GM12878 (cell line): ENCODE measurements around the gene THAP6.

ENCODE experiments used
- ESRRA ChIP-seq: IDR thresholded peaks from 2 replicates; pipeline ENCODE4 v1.6.1; 2012; ENCODE audit warnings: mild to moderate bottlenecking, low read length, improper control_type of control experiment
- EZH2 ChIP-seq: IDR thresholded peaks from 2 replicates; pipeline ENCODE4 v1.6.1; 2012; ENCODE audit warnings: low read depth, mild to moderate bottlenecking, control low read depth, inconsistent platforms, low read length, borderline replicate concordance; ENCODE audit not compliant: control insufficient read depth
- MXI1 ChIP-seq: fragments of 150-350 bp; IDR thresholded peaks from 2 replicates; pipeline ENCODE4 v1.6.1; 2011; ENCODE audit warnings: low read depth, mild to moderate bottlenecking, inconsistent platforms, low read length, improper control_type of control experiment
- NFIC ChIP-seq: IDR thresholded peaks from 2 replicates; pipeline ENCODE4 v1.6.1; 2012; ENCODE audit warnings: low read depth, mild to moderate bottlenecking, inconsistent platforms, low read length, moderate library complexity
- NFYA ChIP-seq: IDR thresholded peaks from 2 replicates; pipeline ENCODE4 v1.6.1; 2011; ENCODE audit warnings: low read depth, mild to moderate bottlenecking, low read length, improper control_type of control experiment, borderline replicate concordance
- NRF1 ChIP-seq: conservative IDR thresholded peaks from 2 replicates; pipeline ENCODE4 v1.6.1; 2011; ENCODE audit warnings: mild to moderate bottlenecking, low read depth, low read length, improper control_type of control experiment
- POLR2AphosphoS5 ChIP-seq: IDR thresholded peaks from 2 replicates; pipeline ENCODE4 v1.6.1; 2011; ENCODE audit warnings: mild to moderate bottlenecking, low read length, inconsistent platforms
- POU2F2 ChIP-seq: IDR thresholded peaks from 3 replicates; pipeline ENCODE4 v1.6.1; 2011; ENCODE audit warnings: low read depth, mild to moderate bottlenecking, low read length, borderline replicate concordance
- RAD21 ChIP-seq: IDR thresholded peaks from 2 replicates; pipeline ENCODE4 v1.6.1; 2011; ENCODE audit warnings: mild to moderate bottlenecking, low read depth, low read length, moderate library complexity; ENCODE audit not compliant: insufficient read depth
- RFX5 ChIP-seq: IDR thresholded peaks from 2 replicates; pipeline ENCODE4 v1.6.1; 2011; ENCODE audit warnings: low read depth, low read length, improper control_type of control experiment
- TF ChIP-seq, protein P1 (sequence below): fragments of 450-650 bp; IDR thresholded peaks from 2 replicates; pipeline ENCODE4 v1.6.1; 2017; ENCODE audit warnings: mild to moderate bottlenecking
- TF ChIP-seq, protein P2 (sequence below), 3 experiments: IDR thresholded peaks in 2 of 3; conservative IDR thresholded peaks in 1 of 3; 2 replicates each; pipeline ENCODE4 v1.5.1; 2011; ENCODE audit warnings: low read depth in 3 of 3, low read length in 3 of 3, mild to moderate bottlenecking in 3 of 3, control low read depth in 2 of 3, moderate library complexity in 2 of 3, inconsistent platforms in 1 of 3, mixed read lengths in 1 of 3; ENCODE audit not compliant: control insufficient read depth in 2 of 3, insufficient read depth in 1 of 3; ENCODE audit errors: extremely low read depth in 1 of 3
- TF ChIP-seq, protein P3 (sequence below): IDR thresholded peaks from 2 replicates; pipeline ENCODE4 v1.6.1; 2012; ENCODE audit warnings: low read depth, low read length, improper control_type of control experiment

DNA sequence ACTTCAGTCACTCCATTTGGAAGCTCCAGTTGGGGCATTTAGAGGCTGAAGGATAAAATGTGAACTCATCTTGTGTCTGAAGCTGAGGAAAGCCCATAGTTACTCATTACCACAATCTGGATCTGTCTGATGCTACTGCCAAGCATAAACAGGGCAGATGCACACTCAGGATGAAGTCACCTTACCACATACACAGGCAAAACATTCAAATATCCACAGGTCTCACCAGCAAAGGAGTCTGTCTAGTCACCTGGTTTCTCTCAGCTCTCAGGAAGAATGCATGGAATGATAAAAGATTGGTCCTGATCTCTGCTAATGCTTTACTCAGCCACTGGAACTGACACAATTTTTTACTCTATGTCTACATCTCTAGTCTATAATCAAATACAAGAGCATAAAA is 28.6 kb downstream of the THAP6 start:
- no peak for TF ChIP-seq RAD21
- TF ChIP-seq NFIC, result no peak
- no peak for TF ChIP-seq POLR2AphosphoS5
- no peak for TF ChIP-seq EZH2
- TF ChIP-seq, protein P1, sequence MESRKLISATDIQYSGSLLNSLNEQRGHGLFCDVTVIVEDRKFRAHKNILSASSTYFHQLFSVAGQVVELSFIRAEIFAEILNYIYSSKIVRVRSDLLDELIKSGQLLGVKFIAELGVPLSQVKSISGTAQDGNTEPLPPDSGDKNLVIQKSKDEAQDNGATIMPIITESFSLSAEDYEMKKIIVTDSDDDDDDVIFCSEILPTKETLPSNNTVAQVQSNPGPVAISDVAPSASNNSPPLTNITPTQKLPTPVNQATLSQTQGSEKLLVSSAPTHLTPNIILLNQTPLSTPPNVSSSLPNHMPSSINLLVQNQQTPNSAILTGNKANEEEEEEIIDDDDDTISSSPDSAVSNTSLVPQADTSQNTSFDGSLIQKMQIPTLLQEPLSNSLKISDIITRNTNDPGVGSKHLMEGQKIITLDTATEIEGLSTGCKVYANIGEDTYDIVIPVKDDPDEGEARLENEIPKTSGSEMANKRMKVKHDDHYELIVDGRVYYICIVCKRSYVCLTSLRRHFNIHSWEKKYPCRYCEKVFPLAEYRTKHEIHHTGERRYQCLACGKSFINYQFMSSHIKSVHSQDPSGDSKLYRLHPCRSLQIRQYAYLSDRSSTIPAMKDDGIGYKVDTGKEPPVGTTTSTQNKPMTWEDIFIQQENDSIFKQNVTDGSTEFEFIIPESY, result no peak
- TF ChIP-seq, protein P2, sequence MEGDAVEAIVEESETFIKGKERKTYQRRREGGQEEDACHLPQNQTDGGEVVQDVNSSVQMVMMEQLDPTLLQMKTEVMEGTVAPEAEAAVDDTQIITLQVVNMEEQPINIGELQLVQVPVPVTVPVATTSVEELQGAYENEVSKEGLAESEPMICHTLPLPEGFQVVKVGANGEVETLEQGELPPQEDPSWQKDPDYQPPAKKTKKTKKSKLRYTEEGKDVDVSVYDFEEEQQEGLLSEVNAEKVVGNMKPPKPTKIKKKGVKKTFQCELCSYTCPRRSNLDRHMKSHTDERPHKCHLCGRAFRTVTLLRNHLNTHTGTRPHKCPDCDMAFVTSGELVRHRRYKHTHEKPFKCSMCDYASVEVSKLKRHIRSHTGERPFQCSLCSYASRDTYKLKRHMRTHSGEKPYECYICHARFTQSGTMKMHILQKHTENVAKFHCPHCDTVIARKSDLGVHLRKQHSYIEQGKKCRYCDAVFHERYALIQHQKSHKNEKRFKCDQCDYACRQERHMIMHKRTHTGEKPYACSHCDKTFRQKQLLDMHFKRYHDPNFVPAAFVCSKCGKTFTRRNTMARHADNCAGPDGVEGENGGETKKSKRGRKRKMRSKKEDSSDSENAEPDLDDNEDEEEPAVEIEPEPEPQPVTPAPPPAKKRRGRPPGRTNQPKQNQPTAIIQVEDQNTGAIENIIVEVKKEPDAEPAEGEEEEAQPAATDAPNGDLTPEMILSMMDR (IDR thresholded peaks at IDR 0.05 in 2 of 3, conservative IDR thresholded peaks at IDR 0.05 in 1 of 3; ENCODE audit: control insufficient read depth in 2 of 3, extremely low read depth in 1 of 3, insufficient read depth in 1 of 3, low read depth in 3 of 3, low read length in 3 of 3), result no peak
- no peak for TF ChIP-seq ESRRA
- TF ChIP-seq, protein P3, sequence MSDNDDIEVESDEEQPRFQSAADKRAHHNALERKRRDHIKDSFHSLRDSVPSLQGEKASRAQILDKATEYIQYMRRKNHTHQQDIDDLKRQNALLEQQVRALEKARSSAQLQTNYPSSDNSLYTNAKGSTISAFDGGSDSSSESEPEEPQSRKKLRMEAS, result no peak
- TF ChIP-seq RFX5, result no peak
- TF ChIP-seq MXI1, result no peak
- no peak for TF ChIP-seq POU2F2
- no peak for TF ChIP-seq NRF1
- TF ChIP-seq NFYA, result no peak
